KMS-11 (cell line): Measurements from ENCODE around the gene RCCD1.

Experiments
- H2AFZ ChIP-seq: fragments of 200-600 bp; sonication (generic); 2 replicates; pipeline ENCODE4 v1.6.1; 2016; ENCODE audit warnings: antibody characterized with exemption, mixed run types, low read depth
- H3K27ac ChIP-seq: fragments of 200-600 bp; sonication (generic); 2 replicates; pipeline ENCODE4 v1.6.1; 2016; ENCODE audit warnings: mild to moderate bottlenecking, mixed run types
- H3K27me3 ChIP-seq: fragments of 200-600 bp; sonication (generic); 2 replicates; pipeline ENCODE4 v1.6.1; 2017; ENCODE audit warnings: mild to moderate bottlenecking, low read depth, mixed run types, moderate library complexity; ENCODE audit not compliant: insufficient read depth
- H3K36me3 ChIP-seq: fragments of 200-600 bp; sonication (generic); 2 replicates; pipeline ENCODE4 v1.6.1; 2017; ENCODE audit warnings: mild to moderate bottlenecking, mixed run types; ENCODE audit not compliant: insufficient read depth
- H3K4me1 ChIP-seq: fragments of 200-600 bp; sonication (generic); 2 replicates; pipeline ENCODE4 v1.6.1; 2016; ENCODE audit warnings: mild to moderate bottlenecking, low read depth, mixed run types; ENCODE audit not compliant: poor library complexity, severe bottlenecking
- H3K4me2 ChIP-seq: fragments of 200-600 bp; sonication (generic); 2 replicates; pipeline ENCODE4 v1.7.0; 2016; ENCODE audit warnings: mild to moderate bottlenecking, mixed run types
- H3K4me3 ChIP-seq: fragments of 200-600 bp; sonication (generic); IDR thresholded peaks from 2 replicates; pipeline ENCODE4 v1.6.1; 2017; ENCODE audit warnings: low read depth, low read length, mixed read lengths; ENCODE audit not compliant: insufficient read depth
- H3K79me2 ChIP-seq: fragments of 200-600 bp; sonication (generic); 2 replicates; pipeline ENCODE4 v1.6.1; 2016; ENCODE audit warnings: low read depth, mixed run types; ENCODE audit not compliant: insufficient read depth
- H3K9ac ChIP-seq: fragments of 200-600 bp; sonication (generic); 2 replicates; pipeline ENCODE4 v1.6.1; 2016; ENCODE audit warnings: mild to moderate bottlenecking, mixed run types
- H4K20me1 ChIP-seq: fragments of 200-600 bp; sonication (generic); 2 replicates; pipeline ENCODE4 v1.6.1; 2016; ENCODE audit warnings: mild to moderate bottlenecking, mixed run types; ENCODE audit not compliant: insufficient read depth
- TF ChIP-seq, protein P1 (sequence below): fragments of 200-600 bp; sonication (generic); conservative IDR thresholded peaks from 2 replicates; pipeline ENCODE4 v1.6.1; 2017; ENCODE audit warnings: low read depth, mild to moderate bottlenecking, antibody characterized with exemption, low read length, moderate library complexity, mixed read lengths

Gene RCCD1

DNA sequence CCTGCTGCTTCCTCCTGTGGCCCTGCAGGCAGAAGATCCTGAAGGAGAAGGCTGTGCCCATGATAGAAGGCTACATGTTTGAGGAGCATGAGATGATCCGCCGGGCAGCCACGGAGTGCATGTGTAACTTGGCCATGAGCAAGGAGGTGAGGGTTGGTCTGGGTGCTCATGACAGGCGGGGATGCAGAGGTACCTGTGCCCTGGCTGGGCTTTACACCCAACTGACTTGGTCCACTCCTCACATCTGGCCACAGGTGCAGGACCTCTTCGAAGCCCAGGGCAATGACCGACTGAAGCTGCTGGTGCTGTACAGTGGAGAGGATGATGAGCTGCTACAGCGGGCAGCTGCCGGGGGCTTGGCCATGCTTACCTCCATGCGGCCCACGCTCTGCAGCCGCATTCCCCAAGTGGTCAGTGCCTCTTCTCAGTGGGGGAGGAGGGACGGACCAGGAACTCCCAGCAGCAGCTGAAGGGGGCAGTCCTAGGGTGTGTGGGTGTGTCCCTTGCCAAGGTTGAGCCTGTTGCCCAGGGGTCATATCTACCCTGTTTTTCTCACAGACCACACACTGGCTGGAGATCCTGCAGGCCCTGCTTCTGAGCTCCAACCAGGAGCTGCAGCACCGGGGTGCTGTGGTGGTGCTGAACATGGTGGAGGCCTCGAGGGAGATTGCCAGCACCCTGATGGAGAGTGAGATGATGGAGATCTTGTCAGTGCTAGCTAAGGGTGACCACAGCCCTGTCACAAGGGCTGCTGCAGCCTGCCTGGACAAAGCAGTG lies 1.6 kb upstream of the RCCD1 start:
- TF ChIP-seq, protein P1, sequence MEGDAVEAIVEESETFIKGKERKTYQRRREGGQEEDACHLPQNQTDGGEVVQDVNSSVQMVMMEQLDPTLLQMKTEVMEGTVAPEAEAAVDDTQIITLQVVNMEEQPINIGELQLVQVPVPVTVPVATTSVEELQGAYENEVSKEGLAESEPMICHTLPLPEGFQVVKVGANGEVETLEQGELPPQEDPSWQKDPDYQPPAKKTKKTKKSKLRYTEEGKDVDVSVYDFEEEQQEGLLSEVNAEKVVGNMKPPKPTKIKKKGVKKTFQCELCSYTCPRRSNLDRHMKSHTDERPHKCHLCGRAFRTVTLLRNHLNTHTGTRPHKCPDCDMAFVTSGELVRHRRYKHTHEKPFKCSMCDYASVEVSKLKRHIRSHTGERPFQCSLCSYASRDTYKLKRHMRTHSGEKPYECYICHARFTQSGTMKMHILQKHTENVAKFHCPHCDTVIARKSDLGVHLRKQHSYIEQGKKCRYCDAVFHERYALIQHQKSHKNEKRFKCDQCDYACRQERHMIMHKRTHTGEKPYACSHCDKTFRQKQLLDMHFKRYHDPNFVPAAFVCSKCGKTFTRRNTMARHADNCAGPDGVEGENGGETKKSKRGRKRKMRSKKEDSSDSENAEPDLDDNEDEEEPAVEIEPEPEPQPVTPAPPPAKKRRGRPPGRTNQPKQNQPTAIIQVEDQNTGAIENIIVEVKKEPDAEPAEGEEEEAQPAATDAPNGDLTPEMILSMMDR = no peak
- Histone ChIP-seq H4K20me1 (no peaks in the 10 kb centered on the region), H3K4me3 (no peak overlapping the region), H3K4me1 (peaks cover 3% of the 10 kb centered on the region), H3K27me3 (no peaks in the 10 kb centered on the region), H3K4me2 (no peak overlapping the region), H3K36me3 (no peaks in the 10 kb centered on the region), H3K27ac (no peak overlapping the region), H2AFZ (no peak overlapping the region), H3K9ac (no peak overlapping the region), H3K79me2 (peaks cover 15% of the 10 kb centered on the region; the same call in 1 of the 2 replicates)

GRCh38 chr15:90953947-90954711 lies 555 bp upstream of the RCCD1 start:
- peaks cover 15% of the 10 kb centered on the region; the same call in 1 of the 2 replicates for H3K79me2 ChIP-seq
- H3K4me2 ChIP-seq = peak overlapping the region; percentile 94
- no peaks in the 10 kb centered on the region for H3K36me3 ChIP-seq
- H3K27ac ChIP-seq = peak overlapping the region; percentile 99; the same call in 1 of the 2 replicates
- H2AFZ ChIP-seq = no peak overlapping the region
- no peak overlapping the region for H3K4me3 ChIP-seq
- peak overlapping the region; percentile 99 for H3K9ac ChIP-seq
- no peaks in the 10 kb centered on the region for H3K27me3 ChIP-seq
- peaks cover 3% of the 10 kb centered on the region for H3K4me1 ChIP-seq
- H4K20me1 ChIP-seq = no peaks in the 10 kb centered on the region
- TF ChIP-seq, protein P1 = no peak

GRCh38 chr15:90955624-90956273 lies 1.1 kb downstream of the RCCD1 start:
- no peaks in the 10 kb centered on the region for H3K27me3 ChIP-seq
- H3K27ac ChIP-seq = peak overlapping the region; percentile 99
- H3K9ac ChIP-seq = peak overlapping the region; percentile 99
- 0 out of 2 replicates have a peak overlapping the region, but pooled peaks have one; percentile 64 for H2AFZ ChIP-seq
- H3K4me1 ChIP-seq = peaks cover 3% of the 10 kb centered on the region
- TF ChIP-seq, protein P1 = no peak
- H3K4me3 ChIP-seq = no peak overlapping the region
- peak overlapping the region; percentile 94 for H3K4me2 ChIP-seq
- no peaks in the 10 kb centered on the region; the same call in 1 of the 2 replicates for H3K36me3 ChIP-seq
- no peaks in the 10 kb centered on the region for H4K20me1 ChIP-seq
- H3K79me2 ChIP-seq = peaks cover 15% of the 10 kb centered on the region; the same call in 1 of the 2 replicates

DNA sequence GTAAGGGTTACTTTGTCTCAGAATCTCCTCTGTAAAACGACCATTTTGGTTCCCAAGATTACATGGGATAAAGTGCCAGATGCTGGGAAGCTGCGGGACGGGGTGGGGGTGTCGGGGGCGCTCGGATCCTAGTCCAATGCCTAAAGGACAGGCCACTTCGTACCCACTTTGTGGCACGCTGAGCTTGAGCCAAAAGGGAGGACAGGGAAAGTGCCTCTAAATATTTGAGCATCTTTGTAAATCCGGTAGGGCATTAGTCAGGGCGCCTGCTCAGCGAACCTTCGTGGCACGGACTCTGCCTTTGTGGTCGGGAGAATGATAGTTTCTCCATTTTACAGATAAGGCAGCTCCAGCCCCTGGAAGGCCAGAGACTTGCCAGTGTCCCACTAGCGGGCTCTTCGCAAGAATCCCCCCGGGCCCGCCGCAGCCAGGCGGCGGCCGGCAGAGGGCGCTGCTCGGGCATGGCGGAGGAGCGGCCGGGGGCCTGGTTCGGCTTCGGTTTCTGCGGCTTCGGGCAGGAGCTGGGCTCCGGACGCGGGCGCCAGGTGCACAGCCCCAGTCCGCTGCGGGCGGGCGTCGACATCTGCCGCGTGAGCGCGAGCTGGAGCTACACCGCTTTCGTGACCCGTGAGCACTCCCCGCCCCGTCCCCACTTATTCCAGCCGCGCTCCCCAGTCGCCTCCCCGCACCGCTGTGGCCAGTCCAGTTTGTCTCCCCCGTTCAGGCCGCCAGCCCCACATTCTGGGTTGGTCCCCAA lies 1.8 kb downstream of the RCCD1 start:
- Histone ChIP-seq H2AFZ (no peak overlapping the region), H3K27ac (peak overlapping the region; percentile 99), H3K4me2 (peak overlapping the region; percentile 94), H4K20me1 (no peaks in the 10 kb centered on the region), H3K4me3 (no peak overlapping the region), H3K4me1 (peaks cover 3% of the 10 kb centered on the region), H3K79me2 (peaks cover 15% of the 10 kb centered on the region; the same call in 1 of the 2 replicates), H3K27me3 (no peaks in the 10 kb centered on the region), H3K9ac (peak overlapping the region; percentile 99; the same call in 1 of the 2 replicates), H3K36me3 (no peaks in the 10 kb centered on the region; the same call in 1 of the 2 replicates)
- TF ChIP-seq, protein P1 = peak; percentile 55
